ENCODE measurements around the gene NRIP2.

- TF ChIP-seq, protein P1, sequence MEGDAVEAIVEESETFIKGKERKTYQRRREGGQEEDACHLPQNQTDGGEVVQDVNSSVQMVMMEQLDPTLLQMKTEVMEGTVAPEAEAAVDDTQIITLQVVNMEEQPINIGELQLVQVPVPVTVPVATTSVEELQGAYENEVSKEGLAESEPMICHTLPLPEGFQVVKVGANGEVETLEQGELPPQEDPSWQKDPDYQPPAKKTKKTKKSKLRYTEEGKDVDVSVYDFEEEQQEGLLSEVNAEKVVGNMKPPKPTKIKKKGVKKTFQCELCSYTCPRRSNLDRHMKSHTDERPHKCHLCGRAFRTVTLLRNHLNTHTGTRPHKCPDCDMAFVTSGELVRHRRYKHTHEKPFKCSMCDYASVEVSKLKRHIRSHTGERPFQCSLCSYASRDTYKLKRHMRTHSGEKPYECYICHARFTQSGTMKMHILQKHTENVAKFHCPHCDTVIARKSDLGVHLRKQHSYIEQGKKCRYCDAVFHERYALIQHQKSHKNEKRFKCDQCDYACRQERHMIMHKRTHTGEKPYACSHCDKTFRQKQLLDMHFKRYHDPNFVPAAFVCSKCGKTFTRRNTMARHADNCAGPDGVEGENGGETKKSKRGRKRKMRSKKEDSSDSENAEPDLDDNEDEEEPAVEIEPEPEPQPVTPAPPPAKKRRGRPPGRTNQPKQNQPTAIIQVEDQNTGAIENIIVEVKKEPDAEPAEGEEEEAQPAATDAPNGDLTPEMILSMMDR (IDR thresholded peaks at IDR 0.05; ENCODE audit: extremely low read depth in 1 of 2, insufficient read depth in 1 of 2, low read depth in 1 of 2, low read length in 2 of 2), result no peak
- TF ChIP-seq MAX (IDR thresholded peaks at IDR 0.05; ENCODE audit: insufficient read depth, insufficient read length), result no peak
These were observed 20.7 kb upstream of the NRIP2 start for GRCh38 chr12:2855546-2855945.

All from endothelial cell of umbilical vein (primary cell).